NCI-H187 (cell line): ENCODE results near the gene STPG3.

Experiments used
- DNase-seq, 2 experiments: peaks; one replicate each; lab custom pipeline; 2025; lab: John Stamatoyannopoulos, UW

Gene STPG3

DNA sequence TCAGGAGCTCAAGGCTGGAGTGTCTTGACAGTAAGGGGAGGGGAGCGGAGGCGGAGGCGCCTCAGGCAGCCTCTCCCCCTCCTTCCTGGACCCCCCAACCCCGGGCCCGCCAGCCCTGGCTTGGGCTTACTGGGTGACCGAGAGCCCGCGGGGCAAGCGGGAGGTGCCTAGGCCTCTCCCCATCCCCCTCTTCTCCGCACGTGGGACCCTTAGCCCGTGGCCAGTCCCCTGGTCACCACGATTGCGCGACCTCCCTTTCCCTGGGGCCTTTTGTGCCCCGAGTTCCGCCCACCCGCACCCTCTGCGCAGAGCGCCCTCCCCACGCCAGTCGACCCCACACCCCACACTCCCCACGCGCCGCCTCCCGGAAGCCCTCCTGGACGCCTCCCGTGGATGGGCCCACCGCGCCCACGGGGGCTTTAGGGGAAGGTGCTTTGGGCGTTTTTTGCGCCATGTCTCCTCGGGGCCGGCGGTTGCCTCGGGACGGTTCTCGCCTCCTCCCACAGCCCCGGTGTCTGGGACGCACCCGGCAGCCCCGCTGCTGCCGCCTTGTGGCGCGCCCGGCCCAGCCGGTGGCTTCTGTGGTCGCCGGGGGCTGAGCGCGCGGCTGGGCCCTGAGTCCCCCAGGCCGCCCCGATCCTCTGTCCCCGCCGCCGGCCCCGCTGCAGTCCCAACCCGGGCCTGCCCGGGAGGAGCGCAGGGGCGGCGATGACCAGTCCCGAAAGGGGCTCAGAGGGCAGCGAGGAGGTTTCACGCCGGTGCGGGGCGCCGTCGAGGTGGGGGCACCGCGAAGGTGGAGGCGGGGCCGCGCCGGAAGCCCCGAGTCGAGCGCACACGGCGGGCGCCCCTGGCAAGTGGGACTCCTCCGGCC lies 29.6 kb downstream of the STPG3 start:
- DNase-seq = no peak

DNA sequence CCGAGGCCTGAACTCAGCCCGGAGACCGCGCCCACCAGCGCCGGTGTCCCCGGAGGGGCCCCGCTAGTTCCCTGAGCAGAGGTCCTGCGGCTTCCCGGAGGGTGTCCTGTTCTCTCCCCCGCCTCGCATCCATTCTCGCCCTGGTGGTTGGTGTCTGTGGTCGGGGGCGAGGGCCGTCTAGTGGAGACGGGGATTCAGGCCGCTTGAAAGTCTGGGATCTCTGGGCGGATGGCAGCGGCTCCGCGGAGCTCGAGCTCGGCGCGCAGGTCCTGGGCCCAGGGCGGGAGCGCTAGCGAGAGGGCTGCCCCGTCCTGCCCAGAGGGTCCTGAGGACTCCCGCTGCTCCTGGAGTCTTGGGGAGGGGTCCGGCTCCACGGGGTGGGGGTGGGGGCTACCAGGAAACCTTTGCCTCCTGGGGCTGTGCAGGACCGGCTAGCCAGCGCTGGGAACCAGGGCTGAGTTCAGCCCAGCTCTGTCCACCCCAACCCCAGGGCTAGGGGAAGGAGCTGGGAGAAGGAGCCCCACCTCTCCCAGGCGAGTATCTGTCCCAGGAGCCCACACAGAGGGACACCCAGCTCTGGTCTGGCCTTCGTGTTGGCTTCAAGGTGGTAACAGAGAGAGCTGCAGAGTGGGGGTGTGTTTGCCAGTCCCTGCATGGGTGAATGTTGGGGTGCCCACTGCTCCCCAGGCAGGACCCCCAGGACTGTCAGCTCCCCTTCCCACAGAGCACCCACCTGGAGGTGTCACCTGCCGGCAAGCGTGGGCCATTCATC lies 30.4 kb downstream of the STPG3 start:
- DNase-seq = no peak

DNA sequence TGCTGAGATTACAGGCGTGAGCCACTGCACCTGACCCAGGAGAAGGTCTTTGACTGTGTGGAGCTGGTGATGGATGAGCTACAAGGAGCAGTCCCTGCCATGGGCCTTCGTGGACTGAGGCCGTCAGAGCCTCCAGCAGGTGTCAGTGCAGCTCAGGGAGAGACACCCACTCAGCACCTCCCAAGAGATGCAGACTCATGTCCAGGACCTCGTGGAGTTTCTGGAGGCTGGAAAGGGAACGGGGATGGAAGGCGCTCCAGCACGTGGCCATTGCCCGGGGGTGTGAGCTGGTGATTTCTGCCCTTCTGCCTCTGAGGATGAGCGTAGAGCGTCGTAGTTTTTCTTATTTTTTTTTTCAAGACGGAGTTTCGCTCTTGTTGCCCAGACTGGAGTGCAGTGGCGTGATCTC lies 35.9 kb downstream of the STPG3 start:
- DNase-seq = no peak

DNA sequence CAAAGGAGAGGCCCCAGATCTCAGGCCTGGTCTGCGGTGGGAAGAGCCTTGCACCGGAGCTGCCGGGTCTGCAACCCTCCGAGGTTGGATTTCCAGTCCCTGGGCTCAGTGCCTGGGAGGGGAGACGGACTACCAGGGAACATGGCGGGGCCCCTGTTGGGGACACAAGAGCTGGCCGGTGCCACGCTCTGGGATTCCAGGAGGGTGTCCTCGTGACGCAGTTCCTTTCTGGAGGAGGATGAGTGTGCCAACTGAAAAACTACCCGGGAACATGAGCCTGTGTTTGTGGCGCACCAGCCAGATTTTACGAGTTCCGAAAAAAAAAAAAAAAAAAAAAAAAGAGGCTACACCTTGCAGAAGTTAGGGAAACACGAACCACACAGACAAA lies 42.0 kb downstream of the STPG3 start:
- DNase-seq = no peak

DNA sequence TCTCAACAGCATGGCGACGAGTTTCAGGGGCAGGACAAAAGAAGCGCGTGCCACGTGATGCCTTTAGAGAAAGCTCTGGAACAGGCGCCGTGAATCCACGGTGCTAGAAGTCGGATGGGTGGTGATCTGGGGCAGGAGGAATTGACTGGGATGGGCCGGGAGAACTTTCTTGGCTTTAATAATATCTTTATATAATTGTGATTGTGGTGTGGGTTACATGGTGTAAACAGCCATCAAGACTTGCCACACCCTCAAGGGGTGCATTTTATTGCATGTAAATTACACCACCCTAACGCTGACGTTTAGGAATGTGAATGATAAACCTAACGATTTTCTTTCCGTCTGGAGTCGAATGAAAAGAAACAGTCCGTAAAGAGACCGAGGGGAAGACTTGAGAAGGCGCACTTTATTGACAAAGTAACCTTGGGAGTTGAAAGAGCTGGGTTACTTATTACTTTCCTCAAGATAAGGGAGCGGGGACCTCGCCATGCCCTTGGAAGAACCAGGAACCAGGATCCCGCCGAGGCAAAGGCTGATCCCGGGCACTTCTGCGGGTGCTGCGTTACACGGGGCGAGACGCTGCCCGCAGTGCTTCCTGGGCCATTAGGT lies 42.5 kb downstream of the STPG3 start:
- no peak for DNase-seq

DNA sequence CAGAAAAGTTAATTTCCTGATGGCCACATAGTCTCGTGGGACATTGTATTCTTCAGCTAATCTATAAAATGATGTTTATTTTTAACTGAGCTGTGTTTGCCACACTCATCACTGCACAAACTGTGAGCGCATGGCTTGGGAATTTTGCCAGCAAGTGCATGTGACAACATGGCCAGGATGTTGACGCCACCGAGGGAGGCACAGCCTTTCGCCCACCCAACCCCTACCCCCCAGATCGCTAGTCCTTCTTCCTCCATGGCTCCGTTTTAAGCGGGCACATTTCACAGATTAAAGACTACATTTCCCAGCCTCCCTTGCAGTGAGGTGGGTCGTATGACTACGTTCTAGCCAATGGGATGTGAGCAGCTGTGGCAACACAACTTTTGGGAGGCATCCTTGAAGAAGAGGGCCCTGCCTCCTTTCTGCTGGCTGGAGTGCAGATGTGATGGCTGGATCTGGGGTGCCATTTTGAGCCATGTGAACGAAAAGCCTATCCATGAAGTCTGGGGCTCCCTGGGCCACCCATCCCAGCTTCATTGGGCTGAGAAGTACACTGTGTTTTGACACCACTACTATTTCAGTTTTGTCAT lies 43.1 kb downstream of the STPG3 start:
- no peak for DNase-seq

DNA sequence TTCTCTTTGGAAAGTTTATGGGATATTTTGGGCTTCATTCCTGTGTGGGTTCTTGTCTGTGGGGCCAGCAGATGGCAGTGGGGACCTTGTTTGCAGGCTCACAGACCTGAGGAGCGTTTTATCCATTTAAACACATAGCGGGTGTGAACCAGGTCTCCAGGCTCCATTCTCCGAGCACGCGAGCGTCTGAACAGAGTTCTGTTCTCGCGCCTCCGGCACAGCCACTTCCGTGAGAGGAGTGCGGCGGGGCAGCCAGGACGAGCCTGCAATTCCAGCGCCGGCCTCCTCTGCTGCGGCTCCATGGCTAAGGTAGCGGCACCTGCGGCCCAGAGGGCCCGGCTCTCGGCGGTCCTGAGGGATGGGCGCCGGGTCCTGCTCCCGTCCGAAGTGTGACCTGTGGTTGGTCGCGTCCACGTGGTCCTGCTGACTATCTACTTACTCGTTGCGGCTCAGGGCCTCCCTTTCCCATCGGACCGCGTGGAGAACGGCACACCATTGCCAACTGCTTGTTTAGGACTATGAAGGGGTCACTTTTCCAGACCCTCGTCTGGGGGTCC lies 43.7 kb downstream of the STPG3 start:
- no peak for DNase-seq

DNA sequence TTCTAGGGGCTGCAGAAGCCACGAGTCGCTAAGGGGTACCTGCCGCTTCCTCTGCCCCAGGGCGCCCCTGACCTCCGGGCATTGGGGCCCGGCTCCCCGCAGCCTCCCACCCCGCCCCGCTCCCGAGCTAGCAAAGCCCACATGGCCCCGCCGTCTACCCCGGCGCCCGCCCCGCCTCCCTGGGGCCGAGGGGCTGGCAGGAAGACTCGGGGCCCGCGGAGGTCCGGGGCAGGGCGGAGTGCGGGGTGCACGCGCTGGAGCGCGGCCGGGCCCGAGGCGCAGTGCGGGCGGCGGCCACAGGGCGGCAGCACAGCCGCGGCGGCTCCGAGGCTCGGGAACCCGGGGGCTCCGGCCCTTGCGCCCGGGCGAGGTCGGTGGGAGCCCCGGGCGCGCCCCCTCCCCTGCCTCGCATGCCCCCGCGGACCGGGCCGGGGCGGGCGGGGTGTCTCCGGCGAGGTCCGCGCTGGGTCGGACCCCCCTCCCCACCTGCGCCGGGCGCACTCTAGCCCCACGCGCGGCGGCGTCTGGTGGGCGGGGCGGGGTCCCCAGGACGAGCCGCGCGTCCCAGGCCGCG lies 44.2 kb downstream of the STPG3 start:
- DNase-seq = no peak

DNA sequence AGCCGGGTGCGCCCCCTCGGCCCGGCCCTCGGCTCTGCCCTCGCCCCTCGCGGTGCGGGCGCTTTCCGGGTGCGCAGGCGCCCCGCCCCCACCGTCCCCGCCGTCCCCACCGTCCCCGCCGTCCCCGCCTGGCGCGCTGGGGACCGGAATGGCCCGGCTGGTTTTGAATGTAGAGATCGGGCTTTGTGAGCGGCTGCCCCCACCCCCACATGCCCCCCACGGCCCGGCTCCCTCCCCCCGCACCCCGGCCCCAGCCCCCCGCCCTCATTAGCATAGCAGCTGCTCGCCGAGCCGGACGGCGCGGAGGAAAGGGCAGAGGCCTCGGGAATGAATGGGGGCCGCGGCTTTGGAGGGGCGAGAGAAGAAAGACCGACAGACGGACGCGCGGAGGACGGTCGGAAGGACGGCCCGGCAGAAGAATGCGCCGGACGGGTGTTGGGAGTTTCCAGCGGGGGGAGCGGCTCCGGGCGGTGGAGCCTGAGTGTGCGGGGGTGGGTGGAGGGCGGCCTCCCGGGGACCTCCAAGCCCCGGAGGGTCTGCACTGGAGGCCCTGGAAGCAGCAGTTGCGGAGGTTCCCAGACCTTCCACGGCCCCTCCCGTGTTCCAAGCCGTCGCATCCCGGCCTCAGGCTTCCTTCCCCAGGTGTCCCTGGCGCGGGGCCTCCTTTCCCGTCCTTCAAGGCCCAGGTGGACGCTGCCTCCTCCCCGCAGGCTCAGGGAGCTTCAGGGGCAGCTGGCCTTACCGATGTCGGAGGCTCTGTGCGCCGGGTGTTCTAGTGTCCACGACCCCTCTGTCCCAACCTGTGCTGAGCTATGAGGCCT lies 45.0 kb downstream of the STPG3 start:
- DNase-seq = no peak

DNA sequence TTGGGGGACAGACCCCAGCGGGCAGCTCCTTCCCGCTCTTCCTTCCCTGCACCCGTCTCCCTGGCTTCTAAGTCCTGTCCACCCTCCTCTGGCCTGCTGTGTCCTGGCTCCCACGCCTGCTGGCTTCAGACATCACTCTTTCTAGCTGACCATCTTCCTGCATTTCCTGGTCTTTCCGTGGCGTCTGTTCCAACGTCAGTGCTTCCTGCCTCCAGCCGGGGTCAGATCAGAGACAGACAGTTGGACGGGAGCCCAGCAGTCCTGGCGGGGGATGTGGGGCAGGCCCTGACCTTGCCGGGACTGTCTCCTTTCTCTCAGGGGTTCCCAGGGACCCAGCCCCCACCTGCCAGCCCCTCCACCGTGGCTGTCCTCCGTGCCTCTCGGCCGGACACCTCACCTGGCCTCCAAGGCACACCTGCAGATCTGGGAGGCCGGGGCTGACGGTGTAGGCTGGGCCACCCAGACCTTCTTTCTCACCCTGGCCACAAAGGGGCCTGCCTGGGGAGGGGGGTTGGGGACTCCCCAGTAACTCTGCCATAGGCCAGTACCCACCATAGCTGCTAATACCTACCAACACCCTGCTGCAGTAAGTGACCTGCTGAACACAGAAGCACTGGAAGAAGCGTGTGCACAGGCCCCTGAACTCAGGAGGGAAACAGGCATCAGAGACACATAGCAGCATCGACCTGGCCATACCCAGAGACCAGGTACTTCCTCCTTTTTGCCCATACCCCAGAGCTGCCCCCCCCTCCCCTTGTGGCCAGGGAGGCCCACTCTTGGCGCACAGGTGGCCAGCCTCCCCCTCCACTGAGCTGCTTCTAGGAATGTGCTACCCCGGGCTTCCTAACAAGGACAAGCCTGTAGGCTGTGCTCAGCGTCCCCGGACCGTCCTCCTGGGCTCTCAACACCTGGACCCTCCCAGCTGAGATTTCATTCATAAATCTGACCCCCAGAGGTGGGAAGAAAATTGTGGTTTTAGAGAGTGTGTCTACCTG lies 45.9 kb downstream of the STPG3 start:
- DNase-seq = no peak

DNA sequence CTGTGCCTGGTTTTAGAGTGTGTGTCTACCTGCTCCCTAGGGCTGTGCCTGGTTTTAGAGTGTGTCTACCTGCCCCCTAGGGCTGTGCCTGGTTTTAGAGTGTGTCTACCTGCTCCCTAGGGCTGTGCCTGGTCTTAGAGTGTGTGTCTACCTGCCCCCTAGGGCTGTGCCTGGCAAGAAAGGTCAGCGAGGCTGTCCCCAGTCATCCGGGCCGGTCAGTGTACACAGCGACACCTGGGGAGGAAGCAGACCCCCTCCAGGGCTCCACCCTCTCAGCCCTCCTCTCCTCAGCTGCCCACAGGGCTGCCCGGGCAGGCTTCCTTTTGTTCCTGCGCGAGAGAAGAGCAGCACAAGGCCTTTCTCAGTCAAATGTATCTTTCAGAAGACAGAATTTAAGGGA lies 46.9 kb downstream of the STPG3 start:
- no peak for DNase-seq

DNA sequence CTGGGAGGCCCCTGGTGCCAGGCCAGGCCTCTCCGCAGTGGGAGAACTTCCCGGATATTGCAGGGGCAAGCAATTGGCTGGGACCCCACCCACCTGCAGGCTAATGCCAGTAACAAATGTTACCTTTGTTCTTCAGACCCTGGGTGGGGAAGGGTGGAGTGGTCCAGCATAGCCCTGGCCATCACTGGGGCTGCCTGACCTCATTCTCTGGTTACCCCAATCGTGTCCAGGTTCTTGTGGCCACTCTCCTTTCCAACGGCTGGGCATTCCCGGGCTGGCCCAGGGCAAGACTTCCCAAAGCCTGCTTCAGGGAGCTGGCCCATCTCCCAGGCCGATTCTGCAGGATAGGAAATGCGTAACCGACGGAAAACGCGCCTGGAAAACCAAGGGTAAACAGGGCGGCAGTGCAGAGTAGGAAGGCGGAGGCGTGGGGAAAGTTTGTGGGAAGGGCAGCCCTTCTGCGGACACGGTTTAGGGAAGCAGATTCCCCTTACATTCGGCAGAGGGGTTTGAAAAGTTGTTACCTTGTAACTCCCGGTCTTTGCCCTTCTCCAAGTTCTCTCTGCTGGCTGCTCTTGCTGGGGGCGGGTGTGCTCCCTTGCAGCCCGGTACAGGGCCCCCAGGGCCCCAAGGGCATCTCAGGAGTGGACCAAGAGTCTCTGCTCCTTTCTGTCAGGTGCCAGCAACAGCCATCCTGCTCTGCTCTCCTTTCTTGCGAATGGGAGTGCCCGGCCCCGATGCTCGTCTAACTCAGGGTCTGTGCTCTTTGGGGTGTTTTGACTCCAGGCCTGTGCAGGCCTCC lies 47.5 kb downstream of the STPG3 start:
- DNase-seq = no peak

DNA sequence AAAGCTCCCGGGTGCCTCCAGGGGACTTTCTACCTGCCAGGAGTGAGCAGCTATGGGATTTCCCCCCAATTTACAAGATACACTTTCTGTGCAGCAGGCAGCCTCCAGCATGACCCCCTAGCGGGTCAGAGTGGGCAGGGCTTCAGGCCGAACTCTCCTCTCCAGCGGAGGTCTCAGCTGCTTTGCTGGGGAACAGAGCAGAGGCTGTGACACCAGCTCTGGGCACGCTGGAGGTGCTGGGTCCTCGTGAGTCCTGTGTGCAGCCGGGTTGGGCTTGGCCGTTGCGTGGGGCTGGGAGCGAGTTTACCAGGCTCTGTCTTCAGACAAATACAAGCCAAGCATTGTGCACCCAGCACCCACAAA lies 48.1 kb downstream of the STPG3 start:
- no peak for DNase-seq

DNA sequence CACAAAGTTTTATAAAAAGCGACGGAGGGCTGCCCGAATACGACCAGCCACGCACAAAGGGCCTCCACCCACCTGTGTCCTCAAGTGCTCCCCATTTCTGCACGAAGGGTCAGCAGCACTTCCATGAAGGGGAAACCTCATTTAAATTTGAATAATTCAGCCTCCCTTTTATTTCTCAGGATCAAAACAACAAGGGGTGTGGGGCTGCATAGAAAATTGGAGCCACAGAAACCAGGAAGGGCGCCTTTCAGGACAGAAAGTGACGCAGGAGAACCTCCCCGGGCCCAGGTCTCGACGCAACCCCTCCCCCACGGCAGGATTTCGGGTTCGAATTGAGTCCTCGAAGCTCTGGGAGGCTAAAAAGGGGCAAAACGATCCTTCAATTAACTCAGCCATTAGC lies 48.9 kb downstream of the STPG3 start:
- no peak for DNase-seq

DNA sequence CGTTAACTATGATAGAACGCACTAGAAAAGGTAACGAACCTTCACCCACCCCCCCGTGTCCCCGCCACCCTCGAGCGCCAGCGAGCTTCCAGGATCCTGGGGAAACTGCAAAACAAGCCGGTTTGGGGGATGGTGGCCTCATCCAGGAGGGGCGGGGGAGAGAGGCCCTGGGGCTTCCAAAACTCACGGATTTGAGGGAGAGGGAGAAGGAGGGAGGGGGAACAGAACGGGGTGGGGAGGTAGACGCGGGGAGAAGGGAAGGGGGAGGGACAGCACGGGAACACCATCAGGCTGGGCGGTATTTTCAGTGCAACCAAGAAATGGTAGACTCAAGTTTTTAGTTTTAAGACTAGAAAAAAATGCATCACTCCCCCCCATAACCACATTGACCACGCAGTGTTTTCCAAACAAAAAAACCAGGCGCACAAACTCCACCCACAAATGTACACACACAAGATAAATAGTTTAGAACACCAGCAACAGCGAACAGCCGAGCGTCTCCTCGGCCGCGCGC lies 49.5 kb downstream of the STPG3 start:
- no peak for DNase-seq

DNA sequence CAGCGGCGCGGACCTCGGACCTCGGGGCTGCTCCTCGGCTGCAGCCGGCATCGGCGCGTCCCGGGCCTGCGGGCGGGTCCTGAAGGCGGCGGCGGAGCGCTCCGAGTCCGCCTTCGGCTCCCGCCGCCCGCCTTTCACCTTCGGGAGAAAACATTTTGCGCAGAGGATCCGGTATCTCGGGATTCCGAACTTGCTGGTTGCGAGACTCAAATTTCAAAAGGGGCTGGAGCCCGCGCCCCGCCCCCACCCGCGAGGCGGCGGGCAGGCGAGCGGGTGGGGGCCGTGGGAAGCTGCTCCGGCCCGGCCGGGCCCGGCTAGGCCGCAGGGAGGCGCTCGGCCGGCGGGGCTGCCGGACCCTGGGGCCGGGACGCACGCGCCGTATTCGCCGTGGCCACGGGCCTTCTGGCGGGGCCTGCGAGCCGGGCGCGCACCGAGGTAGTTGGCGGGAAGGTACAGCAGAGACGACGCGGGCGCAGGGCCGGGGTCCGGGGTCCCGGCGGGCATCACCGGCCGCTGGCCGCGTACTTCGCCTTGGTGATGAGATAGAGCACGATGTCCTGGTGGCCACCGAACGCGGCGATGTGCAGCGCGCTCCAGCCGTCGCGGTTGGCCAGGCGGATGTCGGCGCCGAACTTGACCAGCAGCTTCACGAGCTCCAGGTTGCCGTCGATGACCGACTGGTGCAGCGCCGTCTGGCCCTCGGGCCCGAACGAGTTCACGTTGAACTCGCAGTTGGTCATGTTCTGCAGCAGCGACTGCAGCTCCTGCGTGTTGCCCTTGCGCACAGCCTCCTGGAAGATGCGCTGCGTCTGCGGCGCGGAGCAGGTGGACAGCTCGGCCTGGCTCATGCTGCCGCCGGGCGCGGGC lies 50.2 kb downstream of the STPG3 start:
- DNase-seq = no peak

DNA sequence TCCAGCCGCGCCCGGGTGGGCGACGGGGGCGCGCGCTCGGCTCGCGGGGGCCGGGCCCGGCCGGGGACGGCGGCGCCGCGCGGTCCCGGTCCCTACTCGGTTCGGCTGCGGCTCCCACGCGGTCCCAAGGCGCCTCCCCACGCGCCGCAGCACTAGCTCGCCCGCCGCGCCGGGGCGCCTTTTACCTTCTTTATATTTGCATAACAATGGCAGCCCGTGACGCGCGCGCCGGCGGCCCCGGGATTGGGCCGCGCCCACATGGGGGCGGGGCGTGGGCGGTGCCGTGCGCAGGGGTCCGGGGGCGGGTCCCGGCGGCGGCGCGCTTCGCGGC lies 51.0 kb downstream of the STPG3 start, which contains the start of gene NRARP:
Gene NRARP, minus strand, starts transcription at position 154 of the 331 bp plus-strand sequence. CDS start 343 bp downstream, outside the sequence.
- peak; percentile 6 to 52 for DNase-seq
